MM.1S (cell line): ENCODE results near the gene ERCC3.

Experiments
- DNase-seq: peaks from one replicate; pipeline ENCODE4 v3.0.0-alpha.2; 2015
- H2AFZ ChIP-seq: fragments of 300-600 bp; sonication (generic); 2 replicates; pipeline ENCODE4 v1.6.0; 2016; ENCODE audit warnings: antibody characterized with exemption, low read length
- H3F3A ChIP-seq: fragments of 300-600 bp; sonication (generic); 2 replicates; pipeline ENCODE4 v1.6.1; 2016; ENCODE audit warnings: mild to moderate bottlenecking, antibody characterized with exemption, low read length, moderate library complexity, mixed read lengths; ENCODE audit not compliant: insufficient read depth
- H3K27ac ChIP-seq: fragments of 300-600 bp; sonication (generic); 2 replicates; pipeline ENCODE4 v1.5.1; 2016; ENCODE audit warnings: mild to moderate bottlenecking, low read length
- H3K27me3 ChIP-seq: fragments of 300-600 bp; sonication (generic); replicated peaks from 2 replicates; pipeline ENCODE4 v1.6.0; 2016; ENCODE audit warnings: low read length; ENCODE audit not compliant: insufficient read depth
- H3K36me3 ChIP-seq: fragments of 300-600 bp; sonication (generic); replicated peaks from 2 replicates; pipeline ENCODE4 v1.6.1; 2016; ENCODE audit warnings: mild to moderate bottlenecking, low read length, mixed read lengths; ENCODE audit not compliant: insufficient read depth
- H3K4me1 ChIP-seq: fragments of 300-600 bp; sonication (generic); 2 replicates; pipeline ENCODE4 v1.6.1; 2016; ENCODE audit warnings: low read length, mixed read lengths
- H3K4me2 ChIP-seq: fragments of 300-600 bp; sonication (generic); 2 replicates; pipeline ENCODE4 v1.6.0; 2016; ENCODE audit warnings: low read depth, low read length
- H3K4me3 ChIP-seq: fragments of 300-600 bp; sonication (generic); 2 replicates; pipeline ENCODE4 v1.5.1; 2016; ENCODE audit warnings: low read length, mixed read lengths
- H3K79me2 ChIP-seq: fragments of 300-600 bp; sonication (generic); 2 replicates; pipeline ENCODE4 v1.6.1; 2016; ENCODE audit warnings: mixed run types, low read length, mixed read lengths
- H3K9ac ChIP-seq: fragments of 300-600 bp; sonication (generic); 2 replicates; pipeline ENCODE4 v1.6.1; 2016; ENCODE audit warnings: low read length, mixed read lengths
- H3K9me2 ChIP-seq: fragments of 300-600 bp; sonication (generic); replicated peaks from 2 replicates; pipeline ENCODE4 v1.6.1; 2016; ENCODE audit warnings: mild to moderate bottlenecking, low read length, mixed read lengths; ENCODE audit not compliant: insufficient read depth
- H3K9me3 ChIP-seq: fragments of 300-600 bp; sonication (generic); replicated peaks from 2 replicates; pipeline ENCODE4 v1.6.1; 2016; ENCODE audit warnings: mild to moderate bottlenecking, low read length, mixed read lengths; ENCODE audit not compliant: insufficient read depth
- H4K20me1 ChIP-seq: fragments of 300-600 bp; sonication (generic); 2 replicates; pipeline ENCODE4 v1.6.1; 2016; ENCODE audit warnings: mild to moderate bottlenecking, low read length, moderate library complexity, mixed read lengths; ENCODE audit not compliant: insufficient read depth
- EZH2 ChIP-seq: fragments of 300-600 bp; sonication (generic); optimal IDR thresholded peaks from 2 replicates; pipeline ENCODE3; 2017; ENCODE audit warnings: low read depth, mild to moderate bottlenecking, antibody characterized with exemption, low read length, mixed read lengths
- EZH2phosphoT487 ChIP-seq: fragments of 300-600 bp; sonication (generic); IDR thresholded peaks from 2 replicates; pipeline ENCODE4 v1.6.1; 2018; ENCODE audit warnings: antibody characterized with exemption, low read length
- TF ChIP-seq, protein P1 (sequence below): fragments of 300-600 bp; sonication (generic); IDR thresholded peaks from 2 replicates; pipeline ENCODE4 v1.5.1; 2016; ENCODE audit warnings: antibody characterized with exemption, low read length, mixed read lengths

Gene ERCC3

DNA sequence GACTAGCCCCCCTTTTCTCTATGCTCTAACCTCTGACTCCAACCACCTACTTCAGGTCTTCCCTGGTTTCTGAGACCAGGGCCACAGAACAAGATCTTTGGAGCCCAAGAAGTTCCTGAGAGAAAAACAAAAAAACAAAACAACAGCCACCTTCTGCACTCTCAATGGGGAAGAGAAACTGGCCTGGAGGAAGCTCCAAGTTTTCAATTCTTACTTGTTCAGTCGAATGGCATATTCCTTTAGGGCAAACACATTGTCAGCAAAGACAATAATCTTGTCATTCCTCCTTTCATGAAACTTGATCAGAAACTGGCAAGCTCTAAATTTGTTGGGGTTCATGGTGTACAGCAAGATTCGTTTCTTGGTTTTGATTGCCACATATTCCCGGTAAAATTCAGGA lies 15.0 kb downstream of the ERCC3 start:
- TF ChIP-seq, protein P1, sequence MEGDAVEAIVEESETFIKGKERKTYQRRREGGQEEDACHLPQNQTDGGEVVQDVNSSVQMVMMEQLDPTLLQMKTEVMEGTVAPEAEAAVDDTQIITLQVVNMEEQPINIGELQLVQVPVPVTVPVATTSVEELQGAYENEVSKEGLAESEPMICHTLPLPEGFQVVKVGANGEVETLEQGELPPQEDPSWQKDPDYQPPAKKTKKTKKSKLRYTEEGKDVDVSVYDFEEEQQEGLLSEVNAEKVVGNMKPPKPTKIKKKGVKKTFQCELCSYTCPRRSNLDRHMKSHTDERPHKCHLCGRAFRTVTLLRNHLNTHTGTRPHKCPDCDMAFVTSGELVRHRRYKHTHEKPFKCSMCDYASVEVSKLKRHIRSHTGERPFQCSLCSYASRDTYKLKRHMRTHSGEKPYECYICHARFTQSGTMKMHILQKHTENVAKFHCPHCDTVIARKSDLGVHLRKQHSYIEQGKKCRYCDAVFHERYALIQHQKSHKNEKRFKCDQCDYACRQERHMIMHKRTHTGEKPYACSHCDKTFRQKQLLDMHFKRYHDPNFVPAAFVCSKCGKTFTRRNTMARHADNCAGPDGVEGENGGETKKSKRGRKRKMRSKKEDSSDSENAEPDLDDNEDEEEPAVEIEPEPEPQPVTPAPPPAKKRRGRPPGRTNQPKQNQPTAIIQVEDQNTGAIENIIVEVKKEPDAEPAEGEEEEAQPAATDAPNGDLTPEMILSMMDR: no peak
- TF ChIP-seq EZH2: no peak
- TF ChIP-seq EZH2phosphoT487: no peak
- Histone ChIP-seq H3K4me2 (no peak overlapping the region), H3K9ac (no peak overlapping the region), H2AFZ (no peak overlapping the region), H3K9me2 (no peaks in the 10 kb centered on the region), H3K36me3 (no peaks in the 10 kb centered on the region), H3K79me2 (no peaks in the 10 kb centered on the region), H3K4me1 (peaks cover 4% of the 10 kb centered on the region; the same call in 1 of the 2 replicates), H3K4me3 (no peak overlapping the region), H3K27me3 (no peaks in the 10 kb centered on the region), H3F3A (no peaks in the 10 kb centered on the region), H3K27ac (no peak overlapping the region), H4K20me1 (no peaks in the 10 kb centered on the region), H3K9me3 (no peaks in the 10 kb centered on the region)
- DNase-seq: no peak

DNA sequence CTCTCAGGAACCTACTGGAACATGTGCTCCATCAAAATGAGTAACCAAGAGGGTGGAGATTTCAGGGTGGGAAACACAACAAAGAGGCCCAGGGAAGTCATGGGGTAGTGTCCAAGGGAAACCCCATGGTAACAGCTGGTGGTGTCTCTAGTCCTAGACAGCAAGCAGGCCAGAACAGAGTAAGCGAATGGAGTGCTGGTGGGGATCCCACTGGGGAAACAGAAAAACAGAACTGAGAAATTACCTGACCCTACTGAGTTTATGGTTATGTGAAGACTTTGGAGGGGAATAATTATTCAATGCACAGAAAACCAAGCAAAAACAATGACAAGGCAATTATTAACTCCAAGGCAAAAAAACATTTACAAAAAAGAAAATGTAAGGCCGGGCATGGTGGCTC lies 16.9 kb downstream of the ERCC3 start:
- Histone ChIP-seq H3K9ac (no peak overlapping the region), H3K79me2 (no peaks in the 10 kb centered on the region), H3K4me1 (peaks cover 4% of the 10 kb centered on the region; the same call in 1 of the 2 replicates), H3F3A (no peaks in the 10 kb centered on the region), H3K9me2 (no peaks in the 10 kb centered on the region), H3K27me3 (no peaks in the 10 kb centered on the region), H2AFZ (no peak overlapping the region), H3K27ac (no peak overlapping the region), H4K20me1 (no peaks in the 10 kb centered on the region), H3K4me3 (no peak overlapping the region), H3K36me3 (0 out of 2 replicates have a peak, but pooled peaks cover 3% of the 10 kb centered on the region), H3K9me3 (no peaks in the 10 kb centered on the region), H3K4me2 (no peak overlapping the region)
- TF ChIP-seq EZH2phosphoT487 (no peak), EZH2 (no peak)
- TF ChIP-seq, protein P1: no peak
- DNase-seq: no peak

DNA sequence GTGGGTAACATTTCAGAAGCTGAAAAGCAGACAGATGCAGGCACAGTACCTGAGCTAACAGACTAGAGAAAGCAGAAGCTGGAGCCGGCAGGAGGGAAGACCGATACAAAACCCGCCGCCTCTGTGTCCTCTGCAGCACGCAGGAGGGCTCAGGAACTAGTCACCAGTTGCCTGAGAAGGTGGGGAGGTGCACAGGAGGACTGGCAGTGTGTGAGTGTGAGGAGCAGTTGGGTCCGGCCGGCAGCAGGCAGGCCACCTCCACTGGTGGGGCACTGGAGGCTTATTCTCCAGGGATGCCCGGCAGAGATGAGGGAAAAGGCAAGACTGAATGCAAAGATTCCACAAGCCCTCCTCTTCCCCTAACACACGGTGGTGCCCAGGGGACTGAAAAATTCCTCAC lies 18.2 kb downstream of the ERCC3 start:
- H2AFZ ChIP-seq: no peak overlapping the region
- DNase-seq: no peak
- H3K79me2 ChIP-seq: no peaks in the 10 kb centered on the region
- no peak overlapping the region for H3K4me3 ChIP-seq
- no peaks in the 10 kb centered on the region for H3K9me3 ChIP-seq
- peaks cover 4% of the 10 kb centered on the region; the same call in 1 of the 2 replicates for H3K4me1 ChIP-seq
- no peak overlapping the region for H3K4me2 ChIP-seq
- no peaks in the 10 kb centered on the region for H3K27me3 ChIP-seq
- H3F3A ChIP-seq: no peaks in the 10 kb centered on the region
- H3K9me2 ChIP-seq: no peaks in the 10 kb centered on the region
- H3K27ac ChIP-seq: no peak overlapping the region
- no peaks in the 10 kb centered on the region for H4K20me1 ChIP-seq
- H3K36me3 ChIP-seq: peaks cover 3% of the 10 kb centered on the region
- no peak for TF ChIP-seq EZH2
- no peak overlapping the region for H3K9ac ChIP-seq

DNA sequence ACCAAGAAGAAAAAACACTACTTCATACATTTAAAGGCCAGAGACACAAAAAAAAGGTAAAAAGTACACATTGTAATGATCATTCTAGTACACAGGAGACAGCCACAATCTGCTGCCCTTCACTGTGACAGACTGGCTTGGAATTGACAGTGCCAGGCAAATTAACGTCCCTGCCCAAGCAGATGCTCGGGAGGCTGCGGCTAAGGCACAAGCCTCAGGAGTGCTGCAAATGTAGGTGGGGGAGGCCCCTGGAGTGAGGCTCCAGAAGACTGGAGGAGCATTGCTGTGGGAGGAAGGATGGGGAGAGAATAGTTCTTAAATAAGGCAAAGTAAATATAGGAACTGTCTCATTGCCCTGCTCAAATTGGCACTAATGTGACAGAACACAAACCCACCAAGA lies 18.6 kb downstream of the ERCC3 start:
- no peaks in the 10 kb centered on the region for H3K79me2 ChIP-seq
- H3K36me3 ChIP-seq: peaks cover 3% of the 10 kb centered on the region
- TF ChIP-seq, protein P1: no peak
- TF ChIP-seq EZH2phosphoT487 (no peak), EZH2 (no peak)
- H3K4me2 ChIP-seq: no peak overlapping the region
- no peaks in the 10 kb centered on the region for H3K9me2 ChIP-seq
- H4K20me1 ChIP-seq: no peaks in the 10 kb centered on the region
- H2AFZ ChIP-seq: no peak overlapping the region
- no peaks in the 10 kb centered on the region for H3K27me3 ChIP-seq
- H3K9ac ChIP-seq: no peak overlapping the region
- no peak overlapping the region for H3K27ac ChIP-seq
- H3K4me1 ChIP-seq: peaks cover 4% of the 10 kb centered on the region; the same call in 1 of the 2 replicates
- H3F3A ChIP-seq: no peaks in the 10 kb centered on the region
- no peak overlapping the region for H3K4me3 ChIP-seq
- no peaks in the 10 kb centered on the region for H3K9me3 ChIP-seq
- no peak for DNase-seq
